Measurements from ENCODE around the gene DTHD1. TPM values are rescaled to one million over a fixed set of nuclear protein-coding genes. Genes with fewer than 3 reads are reported as not detected.

The DTHD1 gene
- total RNA-seq, 4 donors from 2014 or later: 0.21 to 0.32 TPM; not detected in 2

GRCh38 chr4:36348403-36348938 lies 67.1 kb downstream of the DTHD1 start:
- Histone ChIP-seq H3K27ac (no peak overlapping the region), H3K9me3 (no peaks in the 10 kb centered on the region), H3K36me3 (no peaks in the 10 kb centered on the region), H3K4me1 (no peaks in the 10 kb centered on the region), H3K4me3 (no peak overlapping the region), H3K27me3 (no peaks in the 10 kb centered on the region)
- no peak for TF ChIP-seq POLR2A (IDR thresholded peaks at IDR 0.05)
- no peak for TF ChIP-seq CTCF (IDR thresholded peaks at IDR 0.05)
- TF ChIP-seq EP300 (IDR thresholded peaks at IDR 0.05): no peak
- no peak for TF ChIP-seq POLR2AphosphoS5 (IDR thresholded peaks at IDR 0.05)
- DNase-seq (ENCODE audit: low spot score in 2 of 2): no peak
- 73% methylated on average over 4 of the region's 4 CpGs for WGBS

DNA sequence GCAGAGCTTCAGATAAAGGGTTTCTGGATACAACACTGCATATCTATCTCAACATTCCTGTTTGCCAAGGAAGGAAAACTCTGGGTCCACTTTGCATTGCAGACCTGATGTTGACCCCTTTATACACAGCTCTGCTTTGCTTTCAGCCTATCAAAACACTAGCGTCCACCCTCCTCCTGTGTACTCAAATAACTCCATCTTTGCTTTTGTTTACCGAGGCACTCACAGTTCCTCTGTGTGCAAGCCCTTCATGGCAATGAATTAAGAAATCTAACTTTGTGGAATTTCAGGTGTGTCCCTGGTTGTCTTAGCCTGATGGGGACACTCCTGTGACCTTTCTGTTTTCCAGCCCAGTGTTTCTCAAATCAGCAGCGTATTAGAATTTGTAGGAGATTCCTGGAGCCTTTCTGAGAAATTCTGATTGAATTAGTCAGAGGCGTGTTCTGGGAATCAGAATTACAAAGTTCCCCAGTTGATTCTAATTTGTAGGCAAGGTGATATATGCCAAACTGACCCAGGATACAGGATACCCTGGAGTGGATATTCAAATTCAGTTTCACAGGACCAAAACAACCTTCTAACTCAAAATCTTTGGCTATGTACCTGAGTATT lies 68.6 kb downstream of the DTHD1 start:
- H3K27ac ChIP-seq: no peak overlapping the region
- DNase-seq (ENCODE audit: low spot score in 2 of 2): no peak

DNA sequence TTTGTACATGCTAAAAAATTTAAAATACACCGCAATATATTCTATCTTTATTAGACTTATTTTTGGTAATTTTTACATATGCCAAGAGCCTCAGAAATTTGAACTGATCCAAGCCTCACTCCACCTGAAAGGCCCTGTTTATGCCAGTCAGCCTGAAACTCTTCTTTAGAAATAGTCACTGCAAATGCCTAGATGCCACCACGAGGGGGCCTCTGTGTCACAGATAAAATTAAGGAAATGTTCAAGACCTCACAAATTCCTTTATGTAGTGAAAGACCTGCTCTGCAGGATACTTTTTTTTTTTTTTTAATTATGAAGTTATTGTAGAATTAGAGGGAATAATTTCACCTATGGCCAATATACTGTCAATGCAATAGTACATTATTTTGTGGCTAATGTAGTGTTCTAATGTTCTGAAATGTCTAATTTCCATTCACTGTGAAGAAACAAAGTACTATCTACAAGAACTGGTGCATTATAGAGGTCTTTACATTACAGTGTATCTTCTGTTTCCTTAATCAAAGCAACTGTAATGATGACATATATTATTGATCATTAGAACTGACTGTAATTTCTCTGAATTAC lies 69.8 kb downstream of the DTHD1 start:
- TF ChIP-seq CTCF (IDR thresholded peaks at IDR 0.05) (peak; percentile 60 to 70), POLR2A (IDR thresholded peaks at IDR 0.05) (no peak)
- no peak overlapping the region for H3K4me3 ChIP-seq
- H3K36me3 ChIP-seq: no peaks in the 10 kb centered on the region
- 12% methylated on average over 2 of the region's 2 CpGs for WGBS
- no peaks in the 10 kb centered on the region for H3K4me1 ChIP-seq
- no peak overlapping the region for H3K27ac ChIP-seq
- H3K9me3 ChIP-seq: no peaks in the 10 kb centered on the region
- DNase-seq (ENCODE audit: low spot score in 2 of 2): peak in 1 of 2 donors; percentile 66
- no peaks in the 10 kb centered on the region for H3K27me3 ChIP-seq

More for the DNA sequence above, 68.6 kb downstream of the DTHD1 start:
- H3K27me3 ChIP-seq: no peaks in the 10 kb centered on the region
- H3K9me3 ChIP-seq: no peaks in the 10 kb centered on the region
- H3K4me1 ChIP-seq: no peaks in the 10 kb centered on the region
- 78% methylated on average over 4 of the region's 4 CpGs for WGBS
- no peaks in the 10 kb centered on the region for H3K36me3 ChIP-seq
- no peak overlapping the region for H3K4me3 ChIP-seq
- TF ChIP-seq POLR2A (IDR thresholded peaks at IDR 0.05) (no peak), CTCF (IDR thresholded peaks at IDR 0.05) (no peak), EP300 (IDR thresholded peaks at IDR 0.05) (no peak), POLR2AphosphoS5 (IDR thresholded peaks at IDR 0.05) (no peak)

DNA sequence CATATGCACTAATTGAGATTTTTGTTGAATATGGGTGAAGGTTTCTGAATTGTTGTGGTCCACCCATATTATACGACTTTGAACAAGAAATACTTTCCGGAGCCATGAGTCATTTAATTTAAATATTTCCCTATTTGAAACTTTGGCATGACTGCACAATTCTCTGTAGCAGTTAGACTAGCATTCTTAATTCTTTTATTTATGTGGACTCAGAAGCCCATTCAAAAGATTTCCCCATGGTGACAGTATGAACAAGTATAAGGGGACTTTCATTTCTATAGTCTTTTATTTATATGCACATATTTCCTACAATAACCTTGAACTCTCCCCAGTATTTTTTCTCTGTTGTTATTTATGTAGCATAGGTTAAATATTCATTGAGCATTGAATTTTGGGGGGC lies 72.6 kb downstream of the DTHD1 start:
- WGBS: 22% methylated on average over 2 of the region's 2 CpGs
- no peak overlapping the region for H3K27ac ChIP-seq
- no peaks in the 10 kb centered on the region for H3K36me3 ChIP-seq
- no peak for TF ChIP-seq CTCF (IDR thresholded peaks at IDR 0.05)
- no peak for TF ChIP-seq EP300 (IDR thresholded peaks at IDR 0.05)
- no peak for TF ChIP-seq POLR2A (IDR thresholded peaks at IDR 0.05)
- TF ChIP-seq POLR2AphosphoS5 (IDR thresholded peaks at IDR 0.05): no peak
- no peak for DNase-seq (ENCODE audit: low spot score in 2 of 2)
- no peaks in the 10 kb centered on the region for H3K9me3 ChIP-seq
- no peaks in the 10 kb centered on the region for H3K27me3 ChIP-seq
- no peaks in the 10 kb centered on the region for H3K4me1 ChIP-seq
- H3K4me3 ChIP-seq: no peak overlapping the region

- Histone ChIP-seq H3K27ac (no peak overlapping the region), H3K36me3 (no peaks in the 10 kb centered on the region), H3K4me3 (no peak overlapping the region), H3K4me1 (no peaks in the 10 kb centered on the region), H3K9me3 (no peaks in the 10 kb centered on the region), H3K27me3 (no peaks in the 10 kb centered on the region)
- 41% methylated on average over 4 of the region's 4 CpGs for WGBS
- TF ChIP-seq POLR2A (IDR thresholded peaks at IDR 0.05): no peak
- TF ChIP-seq EP300 (IDR thresholded peaks at IDR 0.05): no peak
- no peak for TF ChIP-seq CTCF (IDR thresholded peaks at IDR 0.05)
- TF ChIP-seq POLR2AphosphoS5 (IDR thresholded peaks at IDR 0.05): no peak
- DNase-seq (ENCODE audit: low spot score in 2 of 2): no peak
These were observed 76.8 kb downstream of the DTHD1 start for GRCh38 chr4:36358173-36358572.
